ENCODE data around the gene BEST1.

Gene BEST1

DNA sequence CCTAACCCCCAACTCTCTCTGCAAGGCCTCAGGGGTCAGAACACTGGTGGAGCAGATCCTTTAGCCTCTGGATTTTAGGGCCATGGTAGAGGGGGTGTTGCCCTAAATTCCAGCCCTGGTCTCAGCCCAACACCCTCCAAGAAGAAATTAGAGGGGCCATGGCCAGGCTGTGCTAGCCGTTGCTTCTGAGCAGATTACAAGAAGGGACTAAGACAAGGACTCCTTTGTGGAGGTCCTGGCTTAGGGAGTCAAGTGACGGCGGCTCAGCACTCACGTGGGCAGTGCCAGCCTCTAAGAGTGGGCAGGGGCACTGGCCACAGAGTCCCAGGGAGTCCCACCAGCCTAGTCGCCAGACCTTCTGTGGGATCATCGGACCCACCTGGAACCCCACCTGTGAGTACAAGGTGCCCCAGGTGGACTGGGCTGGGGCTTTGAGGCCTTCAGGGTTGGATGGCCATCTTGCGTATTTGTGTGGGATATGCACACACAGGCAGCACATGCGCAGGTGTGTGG, at the start of gene BEST1:
TSS of gene BEST1 (plus strand) at position 317 of the 513 bp plus-strand sequence. CDS start 1,456 bp downstream, outside the sequence.
- DNase-seq, result peak in 38 of 51 donors; percentile 32 to 87 (median 64)

DNA sequence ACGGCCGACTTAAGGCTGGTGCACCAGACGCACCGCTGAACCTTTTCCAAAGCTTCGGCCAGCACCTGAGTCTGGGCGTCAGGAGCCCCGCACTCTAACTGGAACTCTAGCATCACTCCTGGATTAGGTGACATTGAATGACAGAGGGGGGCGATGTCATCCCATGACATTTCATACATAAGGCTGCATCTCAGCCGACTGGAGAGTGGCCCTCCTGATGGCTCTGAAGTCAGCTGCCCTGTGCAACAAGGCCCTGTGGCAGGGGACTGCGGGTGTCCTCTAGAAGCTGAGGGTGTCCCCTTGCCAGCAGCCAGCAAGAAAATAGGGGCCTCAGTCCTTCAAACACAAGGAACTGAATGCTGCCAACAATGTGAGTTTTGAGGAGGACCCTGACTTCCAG, 48.8 kb upstream of the BEST1 start:
- no peak for DNase-seq

DNA sequence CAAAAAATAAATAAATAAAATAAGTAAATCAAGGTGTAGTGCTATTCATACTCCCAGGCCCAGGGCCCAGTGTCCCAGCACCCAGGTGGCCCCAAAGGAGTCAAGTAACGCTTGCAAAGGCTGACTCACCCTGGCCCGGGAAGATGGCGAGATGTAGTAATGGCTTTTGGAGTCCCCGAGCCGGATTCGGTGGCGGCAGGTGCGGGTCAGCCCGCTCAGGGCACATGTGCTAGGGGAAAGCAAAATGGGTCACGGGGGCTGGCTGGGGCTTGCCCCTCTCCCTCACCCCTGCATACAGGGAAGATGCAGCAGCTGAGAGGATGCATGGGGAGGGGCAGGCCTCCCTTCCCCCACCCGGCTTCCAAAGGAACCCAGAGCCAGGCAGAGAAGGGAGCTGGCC, 47.8 kb upstream of the BEST1 start:
- no peak for DNase-seq

DNA sequence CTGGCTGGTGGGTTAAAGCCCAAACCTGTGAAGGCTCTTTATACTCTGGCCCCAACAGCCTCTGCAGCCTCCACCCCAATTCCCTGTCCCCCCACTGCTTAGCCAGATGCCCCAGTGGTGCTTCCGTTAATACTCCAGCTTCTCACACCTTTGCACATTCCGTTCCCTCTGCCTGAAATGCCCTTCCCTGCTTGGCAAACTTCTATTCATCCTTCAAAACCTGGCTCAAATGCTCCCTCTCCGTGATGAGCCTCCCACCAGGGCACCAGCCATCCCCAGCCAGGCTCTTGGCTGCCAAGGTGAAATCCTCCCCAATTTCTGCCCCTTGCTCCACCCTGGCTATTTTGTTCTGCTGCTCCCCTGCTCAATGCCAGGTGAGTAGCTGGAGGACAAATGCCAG, 46.3 kb upstream of the BEST1 start:
- no peak for DNase-seq

DNA sequence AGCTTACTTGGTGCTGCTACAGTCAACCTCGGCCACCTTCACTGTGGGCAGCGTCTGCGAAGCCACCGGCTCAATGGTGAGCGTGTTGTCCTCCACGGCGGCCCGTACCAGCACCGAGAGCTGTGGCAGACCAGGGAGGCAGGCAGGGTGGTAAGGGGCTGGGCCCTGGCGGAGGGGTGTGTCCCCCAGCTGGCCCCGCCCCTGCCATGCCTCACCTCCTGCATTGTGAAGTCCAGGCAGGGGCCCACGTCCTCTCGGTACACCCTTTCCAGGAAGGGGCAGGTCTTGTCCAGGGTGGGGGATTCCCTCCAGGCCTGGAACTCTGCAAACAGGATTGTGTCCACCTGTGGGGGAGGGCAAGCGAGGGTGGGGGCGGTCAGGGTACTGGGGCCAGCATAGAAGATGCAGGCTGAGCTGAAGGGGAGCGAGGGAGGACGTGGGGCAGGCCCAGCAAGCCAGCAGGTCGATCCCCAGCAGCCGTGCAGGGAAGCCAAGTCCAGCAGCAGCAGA, 45.6 kb upstream of the BEST1 start:
- no peak for DNase-seq

DNA sequence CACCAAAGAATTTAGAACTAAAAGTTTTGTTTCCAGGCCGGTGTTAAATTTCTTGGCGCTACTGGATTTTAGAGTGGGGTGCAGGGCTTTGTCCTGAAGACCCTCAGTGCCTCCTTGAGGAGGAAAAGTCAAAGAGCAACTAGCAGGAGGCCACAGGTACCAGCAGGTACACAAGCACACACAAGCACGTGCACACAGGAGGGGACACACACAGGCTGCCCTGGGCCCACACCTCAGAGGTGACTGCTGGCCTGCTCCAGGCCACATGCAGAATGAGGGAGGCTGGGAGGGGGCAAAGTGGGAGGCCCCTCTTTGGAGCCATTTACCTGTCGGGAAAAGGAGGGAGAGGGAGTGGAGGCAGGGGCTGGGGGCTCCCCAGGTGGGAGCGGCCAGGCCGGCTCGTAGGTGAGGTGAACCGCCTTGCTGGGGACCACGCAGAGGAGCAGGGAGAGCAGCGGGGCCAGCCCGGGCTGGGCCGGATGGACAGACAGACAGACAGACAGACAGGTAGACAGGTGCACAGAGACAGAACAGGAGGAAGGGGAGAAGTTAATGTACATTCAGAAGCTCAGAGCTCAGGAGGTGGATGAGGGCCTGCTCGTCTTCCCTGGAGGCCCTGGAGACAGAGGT, 45.0 kb upstream of the BEST1 start:
- no peak for DNase-seq

DNA sequence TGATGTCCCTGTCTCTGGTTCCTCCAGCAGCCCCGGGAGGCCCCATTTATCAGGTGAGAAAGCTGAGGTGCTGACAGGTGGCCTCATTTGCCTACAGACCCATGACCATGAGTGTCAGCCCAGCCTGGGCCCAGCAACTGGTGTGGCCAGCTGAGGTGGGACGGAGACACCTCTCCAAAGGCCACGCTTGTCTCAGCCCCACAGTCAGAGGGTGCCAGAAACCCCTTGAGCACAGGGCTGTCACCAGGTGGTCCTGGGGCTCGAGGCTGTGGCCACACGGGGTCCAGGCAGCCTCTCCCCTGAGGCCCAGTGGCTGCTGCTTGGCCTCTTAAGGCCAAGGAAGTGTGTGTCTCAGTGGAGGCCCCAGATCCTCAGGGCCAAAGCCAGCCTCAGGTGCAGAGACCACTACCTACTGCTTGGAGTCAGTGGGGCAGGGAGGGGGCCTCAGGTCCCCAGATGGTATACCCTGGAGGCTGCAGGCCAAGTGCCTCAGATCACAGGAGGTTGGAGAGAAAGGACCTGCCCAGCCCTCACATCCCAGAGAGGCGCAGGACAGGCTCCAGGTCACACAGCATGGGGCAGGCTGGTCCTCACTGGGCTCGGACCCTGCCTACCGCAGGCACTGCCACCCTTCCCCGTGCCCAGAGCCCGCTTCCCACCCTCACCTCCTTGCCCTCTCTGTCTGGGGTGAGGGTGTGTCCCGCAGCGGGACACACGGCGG, 44.2 kb upstream of the BEST1 start:
- no peak for DNase-seq

DNA sequence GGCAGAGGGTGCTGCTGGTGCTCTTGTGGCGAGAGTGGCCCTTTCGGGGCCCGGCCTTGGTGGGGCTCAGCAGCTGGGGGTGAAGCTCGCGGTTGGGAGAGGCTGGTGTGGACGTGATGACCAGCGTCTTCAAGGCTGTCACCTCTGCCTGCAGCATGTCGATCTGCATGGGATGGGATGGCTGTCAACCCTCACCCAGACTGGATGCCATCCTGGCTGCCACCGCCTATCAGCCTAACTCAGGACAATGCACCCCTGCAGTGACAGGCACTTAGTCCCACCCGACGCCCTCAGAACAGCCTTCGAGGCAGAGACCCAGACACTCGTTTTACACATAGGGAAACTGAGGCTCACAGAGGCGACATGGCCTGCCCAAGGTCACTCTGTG, 43.6 kb upstream of the BEST1 start:
- no peak for DNase-seq

DNA sequence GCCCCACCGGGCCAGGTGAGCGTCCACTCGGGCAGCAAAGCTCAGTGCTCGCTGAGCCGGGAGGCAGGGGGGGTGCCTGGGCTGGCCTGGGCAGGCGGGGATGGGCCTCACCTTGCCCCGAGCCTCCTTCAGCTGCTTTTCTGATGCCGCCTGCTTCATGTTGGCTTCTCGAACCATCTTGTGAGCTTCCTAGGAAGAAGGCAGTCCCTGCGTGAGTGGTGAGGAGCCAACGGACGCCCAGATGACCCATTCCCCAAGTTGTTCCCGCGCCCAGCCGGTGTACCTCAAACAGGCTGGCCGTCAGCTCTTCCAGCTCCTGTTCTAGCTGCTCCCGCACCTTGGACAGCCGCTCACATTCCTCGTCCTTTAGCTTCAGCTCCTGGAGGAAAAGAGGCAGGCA, 42.9 kb upstream of the BEST1 start:
- DNase-seq, result no peak

DNA sequence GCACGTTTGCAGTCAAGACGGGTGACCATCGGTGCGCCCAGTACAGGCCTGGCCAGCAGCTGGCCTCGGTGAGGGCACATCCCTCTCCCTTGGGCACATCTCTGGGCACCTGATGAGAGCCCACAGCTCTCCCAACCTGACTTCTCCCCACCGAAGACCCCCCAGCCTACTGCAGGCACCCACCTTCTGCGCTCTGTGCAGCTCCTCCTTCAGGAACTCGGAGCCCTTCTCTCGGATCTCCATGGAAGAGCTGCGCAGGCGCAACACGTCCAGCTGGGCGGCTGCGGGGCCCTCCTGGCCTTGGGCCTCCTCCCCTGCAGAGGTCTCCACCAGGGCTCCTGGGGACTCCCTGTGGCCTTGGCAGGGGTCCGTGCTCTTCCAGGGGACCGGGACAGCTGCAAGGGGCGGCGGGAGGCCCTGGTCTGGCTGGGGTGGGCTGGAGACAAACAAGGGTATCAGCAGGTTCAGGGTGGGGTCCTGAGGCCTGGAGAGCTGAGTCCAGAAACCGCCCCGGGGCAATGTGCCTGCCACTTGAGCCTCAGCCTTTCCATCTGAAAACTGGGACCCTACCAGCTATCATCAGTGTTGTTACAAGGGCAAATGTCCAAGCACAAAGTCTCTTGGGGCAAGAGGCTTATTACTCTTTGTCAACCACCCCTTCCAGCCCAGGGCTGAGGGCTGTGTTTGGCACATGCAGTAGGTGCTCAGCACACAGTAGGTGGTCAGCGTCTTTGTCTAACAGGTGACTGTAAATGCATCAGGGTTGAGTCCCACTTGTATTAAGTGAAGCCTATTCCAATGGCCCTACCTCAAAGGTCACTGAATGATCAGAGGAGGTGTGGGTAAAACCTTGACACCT, 42.1 kb upstream of the BEST1 start:
- no peak for DNase-seq

DNA sequence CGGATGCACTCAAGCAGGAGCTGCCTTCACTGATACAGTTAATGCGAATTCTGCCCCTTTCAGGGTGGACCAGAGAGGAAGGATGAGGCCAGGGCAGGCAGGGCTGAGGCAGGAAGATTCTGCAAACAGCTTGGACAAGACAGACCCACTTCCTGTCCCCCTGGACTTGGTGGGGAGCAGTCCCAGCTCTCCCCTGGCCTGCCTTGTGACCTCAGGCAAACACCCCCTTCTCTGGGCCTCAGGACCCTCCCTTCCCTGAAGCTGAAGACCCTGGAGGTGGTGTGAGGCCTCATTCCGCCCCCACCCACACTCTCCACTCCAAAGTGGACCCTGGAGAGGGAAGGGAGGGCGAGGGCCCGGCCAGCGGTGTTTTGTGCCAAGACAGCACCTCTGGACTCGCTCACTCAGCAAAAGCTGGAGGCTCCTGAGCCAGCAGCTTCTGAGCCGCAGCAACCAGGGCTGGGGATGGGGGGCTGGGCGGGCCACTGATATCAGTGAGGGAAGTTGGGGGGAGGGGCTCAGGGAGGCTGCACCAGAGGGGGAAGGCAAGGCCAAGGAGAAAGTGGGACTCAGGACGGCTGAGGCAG, 41.3 kb upstream of the BEST1 start:
- DNase-seq, result peak in 20 of 51 donors; percentile 12 to 55 (median 30)

DNA sequence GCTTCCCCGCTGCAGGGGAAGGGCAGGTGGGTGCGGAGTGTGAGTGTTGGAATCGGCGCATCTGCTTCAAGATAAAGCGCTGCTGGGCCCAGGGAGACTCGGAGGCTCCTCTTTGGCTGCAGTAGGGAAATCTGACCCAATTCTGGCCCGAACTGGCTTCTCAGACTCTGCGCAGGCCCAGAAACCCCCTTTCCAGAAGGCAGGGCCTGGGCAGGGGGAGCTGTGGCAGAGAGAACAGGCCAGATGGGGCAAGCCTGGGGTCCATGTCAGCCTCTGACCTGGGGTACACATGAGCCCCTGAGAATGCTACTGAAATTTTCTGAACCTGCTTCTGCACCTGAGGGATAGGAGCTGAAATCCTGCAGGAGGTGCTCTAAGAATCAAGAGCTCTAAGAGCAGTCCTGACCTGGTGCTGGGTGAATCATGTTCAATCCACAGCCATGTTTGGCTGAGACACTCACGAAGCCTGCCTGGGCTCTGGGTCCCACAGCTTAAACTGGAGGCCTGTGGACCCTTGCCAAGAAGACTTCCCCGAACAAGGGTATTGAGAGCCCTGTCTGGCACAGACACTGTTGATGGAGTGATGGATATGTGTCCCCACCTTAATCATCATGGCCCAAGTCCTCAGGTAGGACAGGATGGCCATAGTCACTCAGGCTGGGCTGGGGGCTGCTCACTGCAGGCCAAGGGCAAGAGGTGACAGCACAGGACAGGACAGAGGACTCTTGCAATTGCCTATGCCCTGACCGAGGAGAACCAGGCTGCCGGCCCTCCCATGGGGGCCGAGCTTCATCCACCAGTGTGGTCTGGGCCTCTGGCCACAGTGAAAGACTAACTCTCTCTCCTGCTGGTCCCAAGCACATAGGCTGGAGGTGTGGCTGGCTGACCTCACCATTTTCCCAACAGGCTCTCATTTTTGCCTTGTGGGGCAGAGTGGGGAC, 39.7 kb upstream of the BEST1 start:
- DNase-seq, result no peak

DNA sequence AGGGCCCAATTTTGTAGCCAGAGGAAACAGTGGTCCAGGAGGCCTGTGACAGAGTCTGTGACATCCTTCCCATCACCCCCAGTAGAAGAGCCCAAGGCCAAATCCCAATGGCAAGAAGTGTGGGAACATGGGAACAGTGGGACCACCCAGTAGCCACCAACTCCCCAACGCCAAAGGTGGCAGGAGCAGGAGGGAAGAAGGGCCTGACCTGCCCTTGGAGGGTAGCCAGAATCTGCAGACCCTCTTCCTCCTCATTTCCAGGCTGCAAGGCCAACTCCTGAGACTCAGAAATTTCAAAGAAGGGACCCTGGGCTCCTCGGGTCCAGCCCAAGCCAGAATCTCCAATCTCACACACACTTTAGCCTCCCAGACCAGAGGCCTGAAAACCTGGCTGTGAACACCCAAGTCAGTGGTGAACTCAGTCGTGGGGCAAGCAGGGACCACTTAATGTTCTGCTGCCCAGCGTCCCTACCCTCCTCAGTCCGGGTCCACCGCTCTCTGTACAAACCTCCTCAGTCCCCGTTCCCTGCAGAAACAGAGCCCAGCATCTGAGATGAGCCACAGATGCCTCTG, 38.9 kb upstream of the BEST1 start:
- no peak for DNase-seq

DNA sequence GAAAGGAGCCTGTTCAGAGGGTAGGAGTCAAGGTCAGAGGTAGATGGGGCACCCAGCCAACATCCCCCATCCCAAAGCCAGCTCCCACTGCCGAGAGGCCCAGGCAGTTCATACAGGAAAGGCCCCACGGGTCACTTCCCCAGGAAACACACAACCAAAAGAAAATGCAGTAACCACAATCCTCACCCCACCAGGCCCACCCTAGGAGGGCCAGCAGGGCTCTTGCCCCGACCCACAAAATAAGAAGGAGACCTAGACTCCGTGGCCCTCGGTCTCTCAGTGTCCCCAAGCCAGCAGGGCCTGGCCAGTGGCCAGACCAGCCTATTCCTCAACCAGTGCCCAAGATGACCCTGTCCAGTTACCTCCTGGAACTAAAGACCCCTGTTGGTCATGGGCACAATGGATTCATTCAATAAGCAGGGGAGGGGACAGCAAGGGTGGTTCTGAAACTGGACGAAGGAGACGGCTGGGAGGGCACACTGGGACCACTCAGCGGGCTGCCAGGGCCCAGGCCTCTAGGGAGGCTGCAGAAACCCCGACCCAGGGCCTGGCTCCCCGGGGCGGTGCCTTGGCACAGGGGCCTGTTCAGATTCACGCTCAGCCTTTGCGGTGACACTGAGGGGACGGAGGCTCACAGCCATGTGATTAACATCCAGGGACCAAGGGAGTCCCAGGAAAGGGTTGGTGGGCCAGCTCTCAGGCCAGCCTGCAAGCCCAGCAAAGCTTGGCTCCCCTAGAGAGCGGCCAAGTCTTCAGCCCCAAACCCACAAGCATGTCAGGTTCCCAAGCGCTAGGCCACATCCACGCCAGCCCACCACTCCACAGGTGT, 38.2 kb upstream of the BEST1 start:
- no peak for DNase-seq

DNA sequence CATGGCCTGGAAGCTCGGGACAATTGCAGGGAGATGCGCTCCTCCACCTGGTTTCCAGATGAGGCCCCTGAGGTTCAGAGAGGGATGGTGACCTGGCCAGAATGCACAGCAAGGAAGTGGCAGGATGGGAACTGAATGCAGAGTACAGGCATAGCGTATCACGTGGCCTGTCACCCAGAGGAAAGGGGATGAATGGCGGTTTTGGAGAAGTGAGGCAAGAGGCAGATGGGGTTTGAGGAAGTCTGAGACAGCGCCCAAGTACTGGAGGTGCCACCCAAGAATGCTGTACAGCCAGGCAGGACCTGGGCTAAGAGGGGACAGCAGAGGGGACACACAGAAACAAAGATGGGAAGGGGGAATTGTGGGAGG, 37.6 kb upstream of the BEST1 start:
- DNase-seq, result peak in 5 of 51 donors; percentile 16 to 38 (median 36)

DNA sequence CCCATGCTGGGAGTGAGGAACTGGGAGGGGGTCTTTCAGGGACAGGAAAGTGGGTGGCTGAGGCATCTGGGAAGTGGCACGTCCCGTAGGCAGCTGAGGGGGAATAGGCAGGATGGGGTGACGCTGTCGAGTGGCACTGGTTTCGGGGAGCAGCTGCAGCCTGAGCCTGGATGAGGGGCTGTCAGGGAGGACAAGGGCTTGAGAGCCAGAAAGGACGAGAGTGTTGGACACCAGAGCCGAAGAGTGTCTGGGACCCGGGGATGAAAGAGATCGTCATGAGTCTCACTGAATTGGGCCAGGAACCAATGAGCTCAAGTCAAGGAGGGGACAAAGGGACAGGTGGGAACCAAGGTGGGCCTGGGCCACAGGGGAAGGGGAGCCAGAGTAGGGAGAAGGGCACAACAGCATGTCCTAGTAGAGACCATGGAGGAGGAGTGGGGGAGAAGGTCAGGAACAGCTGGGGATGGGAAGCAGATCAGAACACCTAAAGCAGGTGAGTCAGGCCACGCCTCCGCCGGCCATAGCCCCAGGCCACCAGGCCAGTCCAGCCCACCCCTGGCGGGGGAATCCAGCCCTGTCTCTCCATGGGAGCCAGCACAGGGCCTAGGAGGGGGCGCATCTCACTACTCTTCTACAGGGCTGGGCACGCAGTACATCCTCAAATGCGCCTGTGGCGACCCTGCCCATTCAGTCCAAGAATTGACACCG, 37.0 kb upstream of the BEST1 start:
- no peak for DNase-seq

DNA sequence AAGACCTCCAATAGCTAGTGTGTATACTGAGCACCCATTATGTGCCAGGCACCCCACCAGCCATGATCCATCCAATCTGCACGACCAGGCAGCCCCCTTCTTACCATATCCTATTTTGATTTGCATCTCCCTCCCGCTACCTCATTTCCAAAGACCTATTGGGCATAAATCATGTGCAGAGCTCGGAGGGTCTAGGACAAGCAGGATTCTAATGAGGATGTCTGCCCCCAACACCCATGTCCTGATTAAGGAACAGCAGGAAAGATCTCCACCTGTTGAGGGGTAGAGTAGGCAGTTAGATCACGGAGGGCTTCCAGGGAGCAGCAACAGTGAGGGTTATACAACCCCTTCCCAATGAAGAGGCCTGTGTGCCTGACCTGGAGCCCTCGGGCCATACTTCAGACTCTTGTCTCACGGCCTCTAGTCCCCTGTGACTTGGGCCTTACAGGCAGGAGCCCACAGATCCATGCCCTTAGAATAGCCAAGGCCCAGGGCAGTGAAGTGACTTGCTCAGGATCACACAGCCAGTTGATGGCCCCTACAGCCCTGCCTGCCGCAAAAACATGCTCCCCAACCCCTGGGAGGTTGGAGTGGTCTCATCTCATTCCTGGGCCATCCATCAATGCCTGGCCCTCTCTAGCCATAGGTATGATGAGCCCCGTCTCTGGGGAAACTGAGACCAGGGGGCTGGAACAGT, 36.3 kb upstream of the BEST1 start:
- DNase-seq, result no peak
